GM21723 (cell line): Measurements from ENCODE around the gene ZNF462.
"Not testable (repeated sequence)": the region's sequence is repeated elsewhere in the genome, so short reads cannot be mapped to it uniquely, and the experiment has no call there.

Source experiments
- ATAC-seq: cut with Tn5 transposase; IDR thresholded peaks from one replicate; pipeline ENCODE4 v1.9.1; 2021; ENCODE audit warnings: mild to moderate bottlenecking, moderate library complexity; ENCODE audit not compliant: unreplicated experiment

ZNF462 gene

GRCh38 chr9:106885451-106885850, 22.5 kb downstream of the ZNF462 start:
- no peak for ATAC-seq

- ATAC-seq, result no peak
These were observed 23.4 kb downstream of the ZNF462 start for GRCh38 chr9:106886111-106887046.

GRCh38 chr9:106887066-106887465, 24.1 kb downstream of the ZNF462 start:
- no peak for ATAC-seq

- no peak for ATAC-seq
These were observed 26.2 kb downstream of the ZNF462 start for GRCh38 chr9:106889061-106889590.

GRCh38 chr9:106890608-106891007, 27.6 kb downstream of the ZNF462 start:
- no peak for ATAC-seq

GRCh38 chr9:106891286-106891685, 28.3 kb downstream of the ZNF462 start:
- no peak for ATAC-seq

GRCh38 chr9:106892632-106893031, 29.7 kb downstream of the ZNF462 start:
- no peak for ATAC-seq

GRCh38 chr9:106893088-106893487, 30.1 kb downstream of the ZNF462 start:
- no peak for ATAC-seq

GRCh38 chr9:106896695-106897094, 33.7 kb downstream of the ZNF462 start:
- no peak for ATAC-seq

- no peak for ATAC-seq
These were observed 34.3 kb downstream of the ZNF462 start for GRCh38 chr9:106897236-106897635.

GRCh38 chr9:106897751-106898150, 34.8 kb downstream of the ZNF462 start:
- no peak for ATAC-seq

GRCh38 chr9:106900523-106900922, 37.6 kb downstream of the ZNF462 start:
- not testable (repeated sequence) for ATAC-seq

GRCh38 chr9:106906129-106906528, 43.2 kb downstream of the ZNF462 start:
- no peak for ATAC-seq

GRCh38 chr9:106911951-106912350, 49.0 kb downstream of the ZNF462 start:
- no peak for ATAC-seq

GRCh38 chr9:106913276-106913675, 50.3 kb downstream of the ZNF462 start:
- no peak for ATAC-seq

- ATAC-seq, result no peak
These were observed 52.9 kb downstream of the ZNF462 start for GRCh38 chr9:106915851-106916250.

- no peak for ATAC-seq
These were observed 53.7 kb downstream of the ZNF462 start for GRCh38 chr9:106916466-106917235.

GRCh38 chr9:106918825-106919509, 56.0 kb downstream of the ZNF462 start:
- no peak for ATAC-seq

GRCh38 chr9:106920091-106920490, 57.1 kb downstream of the ZNF462 start:
- ATAC-seq, result no peak

GRCh38 chr9:106920701-106921283, 57.8 kb downstream of the ZNF462 start:
- no peak for ATAC-seq
